ENCODE data around the gene SMC6. TPM values are rescaled to one million over a fixed set of nuclear protein-coding genes. Genes with fewer than 3 reads are reported as not detected.

SMC6 gene
- polyA plus RNA-seq, 1 experiment, result 18.3 TPM

DNA sequence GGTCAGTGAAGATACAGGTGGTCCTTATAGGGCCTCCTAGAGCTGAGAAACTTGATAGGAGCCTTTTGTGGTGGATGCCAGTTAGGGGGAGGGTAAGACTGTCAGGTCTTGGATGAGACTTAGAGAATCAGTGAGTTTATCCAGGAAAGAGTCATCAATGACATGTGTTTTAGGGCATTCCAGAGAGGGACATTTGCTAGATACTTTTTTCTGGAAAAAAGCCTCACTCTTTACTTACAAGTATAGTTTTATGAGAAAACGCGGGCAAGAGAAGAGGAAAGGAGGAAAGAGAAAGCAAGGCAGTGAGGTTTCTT is 38.2 kb upstream of the SMC6 start:
- Histone ChIP-seq H3K27ac (ENCODE audit: low read depth, low read length) (no peak overlapping the region), H3K9me3 (ENCODE audit: control insufficient read depth, insufficient read depth, low read length) (no peaks in the 10 kb centered on the region), H3K4me3 (ENCODE audit: low read depth, low read length) (no peak overlapping the region), H3K27me3 (ENCODE audit: control insufficient read depth, insufficient read depth, low read length) (no peaks in the 10 kb centered on the region)
- CTCF ChIA-PET, result interaction anchor here (1.4 kb wide), 1 partner anchor 73 kb away, joined by 4 read pairs; no protein-coding TSS in a partner anchor
- DNase-seq (ENCODE audit: low read depth, low spot score), result no peak
- POLR2A ChIA-PET, result no interaction called here
- TF ChIP-seq, protein P1, sequence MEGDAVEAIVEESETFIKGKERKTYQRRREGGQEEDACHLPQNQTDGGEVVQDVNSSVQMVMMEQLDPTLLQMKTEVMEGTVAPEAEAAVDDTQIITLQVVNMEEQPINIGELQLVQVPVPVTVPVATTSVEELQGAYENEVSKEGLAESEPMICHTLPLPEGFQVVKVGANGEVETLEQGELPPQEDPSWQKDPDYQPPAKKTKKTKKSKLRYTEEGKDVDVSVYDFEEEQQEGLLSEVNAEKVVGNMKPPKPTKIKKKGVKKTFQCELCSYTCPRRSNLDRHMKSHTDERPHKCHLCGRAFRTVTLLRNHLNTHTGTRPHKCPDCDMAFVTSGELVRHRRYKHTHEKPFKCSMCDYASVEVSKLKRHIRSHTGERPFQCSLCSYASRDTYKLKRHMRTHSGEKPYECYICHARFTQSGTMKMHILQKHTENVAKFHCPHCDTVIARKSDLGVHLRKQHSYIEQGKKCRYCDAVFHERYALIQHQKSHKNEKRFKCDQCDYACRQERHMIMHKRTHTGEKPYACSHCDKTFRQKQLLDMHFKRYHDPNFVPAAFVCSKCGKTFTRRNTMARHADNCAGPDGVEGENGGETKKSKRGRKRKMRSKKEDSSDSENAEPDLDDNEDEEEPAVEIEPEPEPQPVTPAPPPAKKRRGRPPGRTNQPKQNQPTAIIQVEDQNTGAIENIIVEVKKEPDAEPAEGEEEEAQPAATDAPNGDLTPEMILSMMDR (IDR thresholded peaks at IDR 0.05; ENCODE audit: low read depth, low read length), result no peak

DNA sequence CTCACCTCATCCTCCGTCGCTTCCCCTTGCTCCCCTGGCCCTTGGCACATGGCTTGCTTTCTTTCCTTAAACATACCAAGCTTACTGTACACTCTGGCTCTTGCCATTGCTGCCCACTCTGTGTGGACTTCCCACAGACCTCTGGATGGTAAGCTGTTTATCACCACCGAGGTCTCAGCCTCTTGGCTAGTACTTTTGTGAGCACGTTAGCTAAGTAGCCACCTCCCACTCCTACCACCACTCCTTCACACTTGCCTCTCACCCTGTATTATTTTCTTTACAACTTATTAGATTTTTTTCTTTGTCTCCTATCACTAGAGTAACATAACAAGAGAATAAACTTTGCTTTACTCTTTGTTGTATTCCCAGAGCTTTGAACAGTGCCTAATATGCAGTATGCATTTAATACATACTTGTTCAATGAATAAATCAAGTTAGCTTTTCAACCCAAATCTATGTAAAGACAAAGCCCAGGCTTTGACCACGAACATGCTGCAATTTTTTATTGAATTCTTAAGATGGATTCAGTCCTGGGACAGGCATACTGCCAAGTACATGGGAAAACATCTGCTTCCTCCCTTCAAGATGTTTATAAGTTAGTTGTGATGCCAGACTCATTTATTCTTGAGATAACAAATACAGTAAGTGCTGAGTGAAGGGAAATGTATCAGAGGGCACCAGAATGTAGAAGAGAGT is 37.7 kb upstream of the SMC6 start:
- TF ChIP-seq, protein P1 (IDR thresholded peaks at IDR 0.05; ENCODE audit: low read depth, low read length), result no peak
- POLR2A ChIA-PET, result no interaction called here
- Histone ChIP-seq H3K27ac (ENCODE audit: low read depth, low read length) (no peak overlapping the region), H3K4me3 (ENCODE audit: low read depth, low read length) (no peak overlapping the region), H3K27me3 (ENCODE audit: control insufficient read depth, insufficient read depth, low read length) (no peaks in the 10 kb centered on the region), H3K9me3 (ENCODE audit: control insufficient read depth, insufficient read depth, low read length) (no peaks in the 10 kb centered on the region)
- CTCF ChIA-PET, result interaction anchor here (0.6 to 1.4 kb wide), 2 partner anchors 72 to 387 kb away, joined by 3 to 4 read pairs; no protein-coding TSS in a partner anchor
- DNase-seq (ENCODE audit: low read depth, low spot score), result peak; percentile 78

DNA sequence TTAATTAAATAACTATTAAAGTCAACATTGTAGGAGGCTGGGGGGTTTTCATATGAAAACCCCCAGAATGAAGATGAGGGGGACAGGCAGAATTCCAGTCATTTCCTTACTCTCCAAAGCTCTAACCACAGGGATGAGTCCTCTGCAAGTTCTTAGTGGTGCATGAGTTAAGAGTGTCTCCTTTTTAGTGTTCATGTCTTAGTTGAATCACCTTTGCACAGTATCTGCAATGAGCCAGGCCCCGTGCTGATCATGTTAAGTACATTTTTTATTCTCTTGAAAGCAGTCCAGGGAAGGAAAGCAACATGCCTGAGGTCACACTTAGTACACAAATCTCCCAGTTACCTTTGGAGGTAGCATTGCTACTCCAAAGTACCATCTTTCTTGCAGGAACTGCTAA is 36.9 kb upstream of the SMC6 start:
- POLR2A ChIA-PET, result no interaction called here
- Histone ChIP-seq H3K27me3 (ENCODE audit: control insufficient read depth, insufficient read depth, low read length) (no peaks in the 10 kb centered on the region), H3K4me3 (ENCODE audit: low read depth, low read length) (no peak overlapping the region), H3K9me3 (ENCODE audit: control insufficient read depth, insufficient read depth, low read length) (no peaks in the 10 kb centered on the region), H3K27ac (ENCODE audit: low read depth, low read length) (no peak overlapping the region)
- DNase-seq (ENCODE audit: low read depth, low spot score), result no peak
- TF ChIP-seq, protein P1 (IDR thresholded peaks at IDR 0.05; ENCODE audit: low read depth, low read length), result no peak
- CTCF ChIA-PET, result interaction anchor here (0.6 kb wide), 1 partner anchor 388 kb away, joined by 3 read pairs; no protein-coding TSS in a partner anchor

- no peak overlapping the region for H3K4me3 ChIP-seq (ENCODE audit: low read depth, low read length)
- no peaks in the 10 kb centered on the region for H3K27me3 ChIP-seq (ENCODE audit: control insufficient read depth, insufficient read depth, low read length)
- TF ChIP-seq, protein P1 (IDR thresholded peaks at IDR 0.05; ENCODE audit: low read depth, low read length), result no peak
- POLR2A ChIA-PET, result no interaction called here
- no peak for DNase-seq (ENCODE audit: low read depth, low spot score)
- CTCF ChIA-PET, result no interaction called here
- H3K27ac ChIP-seq (ENCODE audit: low read depth, low read length), result no peak overlapping the region
- no peaks in the 10 kb centered on the region for H3K9me3 ChIP-seq (ENCODE audit: control insufficient read depth, insufficient read depth, low read length)
Measured at GRCh38 chr2:17788773-17789172, 35.2 kb upstream of the SMC6 start.

GRCh38 chr2:17786727-17787126 is 33.1 kb upstream of the SMC6 start:
- H3K9me3 ChIP-seq (ENCODE audit: control insufficient read depth, insufficient read depth, low read length), result no peaks in the 10 kb centered on the region
- TF ChIP-seq, protein P1 (IDR thresholded peaks at IDR 0.05; ENCODE audit: low read depth, low read length), result no peak
- H3K27ac ChIP-seq (ENCODE audit: low read depth, low read length), result no peak overlapping the region
- H3K4me3 ChIP-seq (ENCODE audit: low read depth, low read length), result no peak overlapping the region
- H3K27me3 ChIP-seq (ENCODE audit: control insufficient read depth, insufficient read depth, low read length), result no peaks in the 10 kb centered on the region
- CTCF ChIA-PET, result interaction anchor here (0.5 kb wide), 1 partner anchor 40 kb away, joined by 3 read pairs; no protein-coding TSS in a partner anchor
- DNase-seq (ENCODE audit: low read depth, low spot score), result no peak
- POLR2A ChIA-PET, result no interaction called here
